GM12891 (cell line): Measurements from ENCODE around the gene C4orf51.

ENCODE experiments used
- DNase-seq: peaks from one replicate; pipeline ENCODE4 v3.0.0; 2011; ENCODE audit warnings: low spot score; ENCODE audit not compliant: insufficient read length
- FAIRE-seq: peaks from 2 replicates; lab custom pipeline; 2011; peaks lifted over from hg19 to GRCh38; lab: Jason Lieb, UNC
- PAX5 ChIP-seq: IDR thresholded peaks from 2 replicates; pipeline ENCODE4 v1.6.1; 2011; ENCODE audit warnings: low read length, moderate library complexity, mild to moderate bottlenecking; ENCODE audit not compliant: insufficient read depth, severe bottlenecking
- POLR2A ChIP-seq: IDR thresholded peaks from 2 replicates; pipeline ENCODE4 v1.6.1; 2011; ENCODE audit warnings: low read depth, low read length, control low read depth
- POLR2AphosphoS5 ChIP-seq: IDR thresholded peaks from 2 replicates; pipeline ENCODE4 v1.6.1; 2011; ENCODE audit warnings: low read depth, low read length, control low read depth
- POU2F2 ChIP-seq: IDR thresholded peaks from 2 replicates; pipeline ENCODE4 v1.6.1; 2011; ENCODE audit warnings: low read depth, mild to moderate bottlenecking, control low read depth, low read length, moderate library complexity
- SPI1 ChIP-seq: IDR thresholded peaks from 2 replicates; pipeline ENCODE4 v1.6.1; 2011; ENCODE audit warnings: low read depth, low read length, control low read depth
- TAF1 ChIP-seq: IDR thresholded peaks from 2 replicates; pipeline ENCODE4 v1.6.1; 2011; ENCODE audit warnings: low read depth, low read length, control low read depth

C4orf51 gene

GRCh38 chr4:145740806-145741205 is 60.9 kb downstream of the C4orf51 start:
- FAIRE-seq (no peak), DNase-seq (no peak)
- TF ChIP-seq POU2F2 = no peak
- no peak for TF ChIP-seq POLR2AphosphoS5
- no peak for TF ChIP-seq SPI1
- no peak for TF ChIP-seq PAX5
- TF ChIP-seq TAF1 = no peak
- TF ChIP-seq POLR2A = no peak

DNA sequence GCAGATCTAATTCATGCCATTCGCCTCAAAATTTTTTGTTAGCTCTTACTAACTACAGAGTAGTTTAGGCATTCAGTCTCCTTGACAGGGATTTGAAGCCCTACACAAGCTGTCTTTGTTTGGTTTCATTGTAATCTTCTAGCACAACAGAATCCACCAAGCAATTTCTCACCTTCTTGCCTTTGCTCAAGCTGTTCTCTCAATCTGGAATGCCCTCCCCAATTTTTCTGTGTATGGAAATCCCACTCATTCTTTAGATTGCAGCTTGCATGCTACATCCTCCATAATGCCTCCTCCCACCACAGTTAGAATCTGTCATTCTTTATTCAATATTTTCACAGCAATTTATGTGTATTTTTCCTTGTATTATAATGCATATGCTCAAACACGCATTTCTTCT is 63.7 kb downstream of the C4orf51 start:
- FAIRE-seq (no peak), DNase-seq (no peak)
- TF ChIP-seq POU2F2 (no peak), TAF1 (no peak), SPI1 (no peak), POLR2A (no peak), PAX5 (no peak), POLR2AphosphoS5 (no peak)

GRCh38 chr4:145755802-145756201 is 75.9 kb downstream of the C4orf51 start:
- DNase-seq = no peak
- FAIRE-seq = no peak

GRCh38 chr4:145756244-145756643 is 76.3 kb downstream of the C4orf51 start:
- FAIRE-seq = no peak
- no peak for DNase-seq
- TF ChIP-seq SPI1 = no peak
- no peak for TF ChIP-seq TAF1
- TF ChIP-seq POU2F2 = no peak
- no peak for TF ChIP-seq POLR2AphosphoS5
- no peak for TF ChIP-seq POLR2A
- TF ChIP-seq PAX5 = no peak

More at GRCh38 chr4:145755802-145756201, 75.9 kb downstream of the C4orf51 start:
- TF ChIP-seq POLR2A (no peak), POLR2AphosphoS5 (no peak), TAF1 (no peak), PAX5 (no peak), SPI1 (no peak), POU2F2 (no peak)

DNA sequence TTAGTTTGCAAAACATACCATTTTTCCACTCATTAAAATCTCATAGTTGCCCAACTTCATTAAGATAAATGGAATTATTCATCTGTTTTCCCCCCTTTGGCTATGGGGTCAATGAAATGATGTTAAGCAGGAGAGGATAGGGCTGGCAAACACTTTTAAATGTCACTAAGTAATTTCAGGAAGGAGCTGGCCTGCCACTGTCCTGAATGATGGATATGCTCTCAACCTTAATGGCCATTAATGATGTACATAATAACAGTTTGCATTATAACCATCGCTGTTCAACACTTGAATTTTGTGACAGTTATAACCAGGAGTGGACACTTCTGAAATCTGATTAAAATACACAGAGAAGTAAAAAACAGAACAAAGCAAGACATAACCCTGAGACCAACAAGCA is 77.2 kb downstream of the C4orf51 start:
- TF ChIP-seq TAF1 (no peak), POU2F2 (no peak), SPI1 (no peak), POLR2A (no peak), POLR2AphosphoS5 (no peak), PAX5 (no peak)
- DNase-seq (no peak), FAIRE-seq (peak; percentile 67)

DNA sequence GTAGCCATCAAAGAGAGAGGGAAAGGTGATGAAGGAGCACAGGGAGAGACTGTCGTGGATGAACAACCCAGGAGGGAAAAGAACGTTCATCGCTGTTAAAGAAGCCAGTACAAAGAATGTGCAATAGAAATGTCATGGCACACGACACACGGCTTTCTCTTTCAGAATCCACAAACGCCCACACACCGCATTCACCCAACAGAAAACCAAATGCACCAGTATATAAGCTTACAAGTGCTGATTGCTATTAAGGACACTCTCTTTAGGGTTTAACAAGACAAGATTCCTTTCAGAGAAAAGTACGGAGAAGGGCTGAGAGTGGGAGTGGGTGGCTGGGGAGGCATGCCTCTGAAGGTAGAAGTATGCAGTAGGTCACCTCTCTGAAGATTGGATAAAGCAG is 80.2 kb downstream of the C4orf51 start:
- DNase-seq (no peak), FAIRE-seq (no peak)
- TF ChIP-seq POLR2A = no peak
- no peak for TF ChIP-seq PAX5
- TF ChIP-seq POLR2AphosphoS5 = no peak
- no peak for TF ChIP-seq TAF1
- TF ChIP-seq POU2F2 = no peak
- TF ChIP-seq SPI1 = no peak

- no peak for FAIRE-seq
- TF ChIP-seq POLR2AphosphoS5 = no peak
- TF ChIP-seq POU2F2 = no peak
- TF ChIP-seq TAF1 = no peak
- no peak for TF ChIP-seq POLR2A
- TF ChIP-seq SPI1 = no peak
- no peak for TF ChIP-seq PAX5
- no peak for DNase-seq
Observed at GRCh38 chr4:145760961-145761929, 81.3 kb downstream of the C4orf51 start.

DNA sequence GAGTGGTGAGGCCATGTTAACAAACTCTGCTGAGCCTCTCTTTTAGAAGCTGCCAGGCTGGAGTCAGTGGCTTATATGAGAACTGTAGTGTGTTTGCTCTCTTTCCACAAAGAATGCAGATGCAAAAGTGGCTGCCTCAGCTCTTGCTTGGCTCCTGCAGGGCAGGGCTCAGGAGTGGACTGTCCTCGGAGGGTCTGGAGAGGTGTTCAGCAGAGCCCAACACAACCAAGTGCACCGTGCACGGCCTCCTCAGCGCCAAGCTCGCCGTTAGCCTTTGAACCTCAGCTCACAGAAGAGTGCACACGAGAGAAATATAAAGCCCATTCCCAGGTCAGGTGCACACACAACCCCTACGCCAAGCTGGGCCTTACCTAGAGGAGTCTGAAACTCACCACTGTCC is 82.8 kb downstream of the C4orf51 start:
- FAIRE-seq (no peak), DNase-seq (no peak)
- no peak for TF ChIP-seq POU2F2
- TF ChIP-seq SPI1 = no peak
- TF ChIP-seq POLR2A = no peak
- no peak for TF ChIP-seq POLR2AphosphoS5
- TF ChIP-seq PAX5 = no peak
- no peak for TF ChIP-seq TAF1

DNA sequence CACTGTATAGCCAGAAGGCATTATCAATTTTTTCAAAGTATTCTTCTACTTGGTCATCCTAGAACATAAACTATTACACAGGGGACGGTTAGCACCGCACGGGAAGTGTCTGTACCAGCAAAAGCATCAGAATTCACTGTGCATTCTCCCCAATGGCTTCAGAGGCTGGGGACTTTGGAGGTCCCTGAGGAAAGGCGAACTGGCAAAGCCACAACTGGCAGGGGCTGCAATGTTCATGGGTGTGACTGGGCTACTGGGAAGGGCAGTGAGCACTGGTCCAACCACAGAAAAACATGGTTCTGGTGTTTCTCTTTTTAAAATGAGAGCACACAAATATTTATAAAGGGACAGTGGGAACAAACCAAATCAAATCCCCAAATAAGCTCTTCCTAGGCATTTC is 83.5 kb downstream of the C4orf51 start:
- no peak for DNase-seq
- no peak for FAIRE-seq
- no peak for TF ChIP-seq POU2F2
- TF ChIP-seq POLR2A = no peak
- TF ChIP-seq POLR2AphosphoS5 = no peak
- TF ChIP-seq TAF1 = no peak
- TF ChIP-seq PAX5 = no peak
- no peak for TF ChIP-seq SPI1

DNA sequence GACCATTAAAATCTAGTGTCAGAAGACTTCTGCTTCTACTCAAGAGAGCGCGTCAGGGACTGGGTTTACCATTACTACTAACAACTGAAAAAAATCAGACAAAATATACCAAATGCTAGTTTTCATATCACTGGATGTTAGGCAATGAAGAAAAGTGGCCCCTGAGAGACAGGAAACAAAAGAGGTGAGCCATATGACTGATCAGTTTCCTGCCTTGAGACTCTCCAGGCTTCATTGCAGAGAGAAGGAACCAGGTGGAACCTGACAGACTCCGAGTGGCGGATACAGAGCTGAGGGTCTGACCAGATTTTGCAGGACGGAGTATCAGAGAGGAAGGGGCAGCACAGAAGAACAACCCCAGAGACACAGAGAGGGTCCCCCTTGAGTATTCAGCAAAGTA is 86.3 kb downstream of the C4orf51 start:
- DNase-seq (no peak), FAIRE-seq (no peak)
- TF ChIP-seq SPI1 (no peak), PAX5 (no peak), TAF1 (no peak), POLR2A (no peak), POU2F2 (no peak), POLR2AphosphoS5 (no peak)

DNA sequence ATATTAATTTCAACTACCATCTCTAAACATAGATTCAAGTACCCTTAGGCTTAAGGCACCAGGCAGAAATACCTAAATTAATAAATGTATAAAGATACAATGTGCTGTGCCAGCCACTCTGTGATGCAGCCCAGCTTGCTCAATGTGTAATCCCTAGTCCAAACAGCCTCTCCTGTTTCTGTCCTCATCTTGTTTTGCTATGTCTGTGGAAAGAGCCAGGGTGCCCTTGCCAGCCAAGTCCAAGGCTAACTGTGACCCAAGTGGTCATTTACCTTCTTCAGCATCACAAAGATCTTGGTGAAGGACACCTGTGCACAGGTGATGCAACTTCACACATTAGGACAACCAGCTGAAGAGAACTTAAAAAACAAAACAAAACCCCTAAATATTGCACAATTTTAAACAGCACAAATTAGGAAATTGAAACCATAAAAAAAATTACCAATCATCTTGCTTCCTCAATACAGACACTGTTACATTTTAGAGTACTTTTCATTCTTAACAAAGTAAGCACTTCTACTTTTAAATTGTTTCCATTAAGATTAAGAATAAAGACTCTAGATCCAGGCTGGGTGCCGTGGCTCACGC is 89.6 kb downstream of the C4orf51 start:
- TF ChIP-seq POLR2AphosphoS5 = no peak
- no peak for TF ChIP-seq POLR2A
- no peak for TF ChIP-seq SPI1
- no peak for TF ChIP-seq TAF1
- no peak for TF ChIP-seq POU2F2
- no peak for TF ChIP-seq PAX5
- peak; percentile 26 for FAIRE-seq
- no peak for DNase-seq
